Activated CD8-positive, alpha-beta T cell treated with anti-CD3 and anti-CD28 coated beads for 36 hours (primary cell): ENCODE data around the gene TBC1D9. TPM values are rescaled to one million over a fixed set of nuclear protein-coding genes. Genes with fewer than 3 reads are reported as not detected.

ENCODE experiments used
- ATAC-seq: fragments of 200-7000 bp; cut with Tn5 transposase; one replicate; pipeline ENCODE4 v1.10.0; 2021; ENCODE audit warnings: mild to moderate bottlenecking, moderate library complexity
- CTCF ChIA-PET: fragments of 350-600 bp; sonication (Branson Sonifier 250); formaldehyde crosslinking; loops from one replicate; lab custom pipeline; 2021; ENCODE audit warnings: antibody characterized with exemption; lab: Charles Lee
- POLR2A ChIA-PET: fragments of 350-600 bp; sonication (Branson Sonifier 250); formaldehyde crosslinking; loops from one replicate; lab custom pipeline; 2021; ENCODE audit warnings: antibody characterized with exemption; lab: Charles Lee
- DNase-seq: peaks from one replicate; pipeline ENCODE4 v3.0.0-alpha.2; 2020
- H3K27ac Mint-ChIP-seq: one replicate; pipeline ENCODE4 v1.8.0; 2021; ENCODE audit warnings: mild to moderate bottlenecking, mixed read lengths
- H3K27me3 Mint-ChIP-seq: one replicate; pipeline ENCODE4 v1.8.0; 2021; ENCODE audit warnings: mixed read lengths
- H3K36me3 Mint-ChIP-seq: one replicate; pipeline ENCODE4 v1.8.0; 2021; ENCODE audit warnings: low read depth, mixed read lengths
- H3K4me1 Mint-ChIP-seq: one replicate; pipeline ENCODE4 v1.8.0; 2021; ENCODE audit warnings: low read depth, mixed read lengths
- H3K4me3 Mint-ChIP-seq: one replicate; pipeline ENCODE4 v1.8.0; 2021; ENCODE audit warnings: mild to moderate bottlenecking, moderate library complexity, mixed read lengths
- H3K9me3 Mint-ChIP-seq: one replicate; pipeline ENCODE4 v1.8.0; 2021; ENCODE audit warnings: mixed read lengths
- intact Hi-C: fragments of 100-400 bp; cut with micrococcal nuclease; formaldehyde crosslinking; loops from one replicate; pipeline ENCODE4 v1.10.0; 2022
- total RNA-seq, 2 experiments: library from RNA; stranded (reverse); gene quantifications; one replicate each; pipeline ENCODE4 v1.2.3, GENCODE V29; 2021
- TF ChIP-seq, protein P1 (sequence below): fragments of 200-600 bp; IDR thresholded peaks from one replicate; pipeline ENCODE4 v1.8.0; 2022; ENCODE audit warnings: antibody characterized with exemption, mild to moderate bottlenecking

TBC1D9 gene
- total RNA-seq, 2 experiments from 2014 or later, result not detected

DNA sequence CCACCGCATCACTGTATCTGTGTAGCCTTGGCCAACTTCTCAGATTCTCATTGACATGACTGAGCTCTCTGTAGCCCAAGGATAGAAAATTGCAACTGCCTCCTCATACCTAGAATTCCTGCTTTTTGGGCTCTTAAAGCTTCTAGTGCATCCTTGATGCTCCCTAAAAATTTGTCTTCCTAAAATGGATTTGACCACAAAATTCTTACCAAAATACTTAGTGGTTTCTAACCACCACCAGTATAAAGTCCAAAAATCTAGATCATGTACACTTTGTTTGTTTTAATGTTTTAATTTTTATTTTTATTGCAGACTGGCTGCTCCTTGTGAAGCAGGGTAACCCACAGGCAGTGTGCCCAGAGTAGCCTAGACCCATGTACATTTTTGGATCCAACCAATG is 75.5 kb downstream of the TBC1D9 start:
- H3K4me1 Mint-ChIP-seq, result peaks cover 5% of the 10 kb centered on the region
- peaks cover 15% of the 10 kb centered on the region for H3K27me3 Mint-ChIP-seq
- ChIA-PET POLR2A (no interaction called here), CTCF (no interaction called here)
- DNase-seq, result no peak
- no peak overlapping the region for H3K4me3 Mint-ChIP-seq
- H3K9me3 Mint-ChIP-seq, result no peaks in the 10 kb centered on the region
- intact Hi-C loops, result no loop called here
- TF ChIP-seq, protein P1, sequence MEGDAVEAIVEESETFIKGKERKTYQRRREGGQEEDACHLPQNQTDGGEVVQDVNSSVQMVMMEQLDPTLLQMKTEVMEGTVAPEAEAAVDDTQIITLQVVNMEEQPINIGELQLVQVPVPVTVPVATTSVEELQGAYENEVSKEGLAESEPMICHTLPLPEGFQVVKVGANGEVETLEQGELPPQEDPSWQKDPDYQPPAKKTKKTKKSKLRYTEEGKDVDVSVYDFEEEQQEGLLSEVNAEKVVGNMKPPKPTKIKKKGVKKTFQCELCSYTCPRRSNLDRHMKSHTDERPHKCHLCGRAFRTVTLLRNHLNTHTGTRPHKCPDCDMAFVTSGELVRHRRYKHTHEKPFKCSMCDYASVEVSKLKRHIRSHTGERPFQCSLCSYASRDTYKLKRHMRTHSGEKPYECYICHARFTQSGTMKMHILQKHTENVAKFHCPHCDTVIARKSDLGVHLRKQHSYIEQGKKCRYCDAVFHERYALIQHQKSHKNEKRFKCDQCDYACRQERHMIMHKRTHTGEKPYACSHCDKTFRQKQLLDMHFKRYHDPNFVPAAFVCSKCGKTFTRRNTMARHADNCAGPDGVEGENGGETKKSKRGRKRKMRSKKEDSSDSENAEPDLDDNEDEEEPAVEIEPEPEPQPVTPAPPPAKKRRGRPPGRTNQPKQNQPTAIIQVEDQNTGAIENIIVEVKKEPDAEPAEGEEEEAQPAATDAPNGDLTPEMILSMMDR, result no peak
- no peaks in the 10 kb centered on the region for H3K36me3 Mint-ChIP-seq
- no peak overlapping the region for H3K27ac Mint-ChIP-seq
- no peak for ATAC-seq

DNA sequence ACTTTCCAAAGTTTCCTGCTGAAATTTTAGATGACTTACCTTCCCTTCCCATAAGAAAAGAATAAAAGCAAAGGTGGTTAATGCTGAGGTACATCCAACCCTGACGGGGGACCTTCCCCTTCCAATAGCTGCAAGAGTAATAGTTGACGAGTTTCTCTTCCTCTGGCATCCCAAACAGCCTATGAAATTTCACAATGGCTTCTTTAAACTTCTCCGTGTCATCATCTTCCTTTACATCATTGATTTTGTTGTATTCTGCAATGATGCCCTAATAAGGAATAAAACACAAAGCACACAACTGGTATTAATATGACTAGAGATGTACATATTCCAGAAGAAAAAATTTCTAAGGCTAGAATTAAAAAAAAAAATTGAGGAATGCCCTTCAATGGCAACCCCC is 76.6 kb downstream of the TBC1D9 start:
- peaks cover 14% of the 10 kb centered on the region for H3K27me3 Mint-ChIP-seq
- TF ChIP-seq, protein P1, result no peak
- H3K4me3 Mint-ChIP-seq, result no peak overlapping the region
- ATAC-seq (no peak), DNase-seq (no peak)
- H3K36me3 Mint-ChIP-seq, result no peaks in the 10 kb centered on the region
- ChIA-PET POLR2A (no interaction called here), CTCF (no interaction called here)
- intact Hi-C loops, result no loop called here
- H3K27ac Mint-ChIP-seq, result no peak overlapping the region
- no peaks in the 10 kb centered on the region for H3K9me3 Mint-ChIP-seq
- peaks cover 7% of the 10 kb centered on the region for H3K4me1 Mint-ChIP-seq

DNA sequence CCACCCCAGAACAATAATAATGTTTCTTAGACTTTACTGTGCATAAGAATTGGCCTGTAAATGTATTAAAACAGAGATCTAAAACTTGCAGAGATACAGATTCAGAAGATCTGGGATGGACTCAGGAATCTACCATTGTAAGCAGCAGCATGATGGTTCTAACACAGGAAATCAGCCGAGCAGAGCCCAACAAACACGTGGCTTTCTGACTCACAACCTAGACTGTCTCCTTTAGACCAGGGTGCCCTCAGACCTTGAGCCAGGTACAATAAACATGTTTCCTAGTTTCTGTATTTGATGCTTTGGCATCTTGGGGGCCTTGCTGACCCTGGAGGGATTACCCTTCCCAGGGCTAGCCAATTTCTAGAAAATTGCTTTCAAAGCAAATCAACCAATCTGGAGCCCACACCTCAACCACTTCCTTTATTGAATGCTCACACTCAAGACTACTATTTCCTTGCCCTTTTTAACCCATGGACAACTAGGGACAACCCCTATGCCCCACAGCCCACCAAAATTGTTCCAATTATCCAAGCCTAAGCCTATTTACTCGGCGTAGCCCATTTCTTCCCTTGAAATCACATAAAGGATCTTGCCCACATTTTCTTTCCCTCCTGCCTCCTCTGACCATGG is 80.5 kb downstream of the TBC1D9 start:
- ATAC-seq (peak; percentile 47), DNase-seq (peak; percentile 11)
- ChIA-PET POLR2A (interaction anchor here (0.6 kb wide), 1 partner anchor 222 kb away, joined by 3 read pairs; no protein-coding TSS in a partner anchor), CTCF (no interaction called here)
- no peak overlapping the region for H3K27ac Mint-ChIP-seq
- peaks cover 5% of the 10 kb centered on the region for H3K27me3 Mint-ChIP-seq
- TF ChIP-seq, protein P1, result no peak
- H3K9me3 Mint-ChIP-seq, result no peaks in the 10 kb centered on the region
- peaks cover 7% of the 10 kb centered on the region for H3K4me1 Mint-ChIP-seq
- H3K36me3 Mint-ChIP-seq, result no peaks in the 10 kb centered on the region
- no peak overlapping the region for H3K4me3 Mint-ChIP-seq
- intact Hi-C loops, result no loop called here

DNA sequence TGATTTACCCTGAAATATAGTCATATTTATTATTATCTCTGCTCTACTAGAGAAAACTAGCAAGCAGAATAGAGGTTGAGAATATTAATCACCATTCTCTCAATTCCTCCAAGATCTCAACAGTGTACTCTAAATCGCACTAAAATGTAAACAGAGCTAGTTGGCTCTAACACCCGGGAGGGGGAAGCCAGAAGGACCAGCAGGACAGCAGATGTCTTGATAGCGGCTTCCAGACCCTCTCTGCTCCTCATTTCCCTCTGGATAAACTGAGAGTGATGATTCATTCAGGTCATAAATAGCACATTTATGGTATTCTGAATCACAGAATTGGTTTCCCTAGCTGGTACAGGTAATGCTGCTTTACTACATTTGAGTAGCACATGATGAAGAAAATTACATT is 82.5 kb downstream of the TBC1D9 start:
- ATAC-seq, result no peak
- TF ChIP-seq, protein P1, result no peak
- DNase-seq, result no peak
- Mint-ChIP-seq H3K9me3 (no peaks in the 10 kb centered on the region), H3K36me3 (no peaks in the 10 kb centered on the region), H3K27ac (no peak overlapping the region), H3K4me1 (peaks cover 7% of the 10 kb centered on the region), H3K4me3 (no peak overlapping the region), H3K27me3 (no peaks in the 10 kb centered on the region)
- CTCF ChIA-PET, result interaction anchor here (2.0 kb wide), 1 partner anchor 177 kb away, joined by 4 read pairs; no protein-coding TSS in a partner anchor
- intact Hi-C loops, result no loop called here
- POLR2A ChIA-PET, result interaction anchor here (0.8 kb wide), 1 partner anchor 49 kb away, joined by 3 read pairs; no protein-coding TSS in a partner anchor

DNA sequence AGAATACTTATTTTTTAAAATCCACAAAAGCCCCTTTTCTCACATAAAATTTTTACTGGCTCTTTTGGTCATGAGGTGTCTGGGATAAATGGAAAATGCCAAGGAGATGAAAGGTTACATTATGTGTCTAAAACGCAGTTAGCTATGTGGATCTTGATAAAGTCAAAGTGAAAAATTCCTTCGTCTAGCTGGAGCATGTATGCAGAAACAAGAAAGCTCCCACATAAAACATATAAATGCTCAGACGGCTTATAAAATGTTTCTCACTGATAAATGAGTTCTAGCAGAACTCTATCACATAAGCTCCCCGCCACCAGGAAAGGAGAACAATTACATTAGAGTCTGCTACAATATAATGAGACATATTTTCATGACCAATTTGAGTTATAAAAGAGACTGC is 83.8 kb downstream of the TBC1D9 start:
- ChIA-PET CTCF (interaction anchor here (2.0 kb wide), 1 partner anchor 179 kb away, joined by 4 read pairs; no protein-coding TSS in a partner anchor), POLR2A (interaction anchor here (0.6 kb wide), 1 partner anchor 13 kb away, joined by 4 read pairs; no protein-coding TSS in a partner anchor)
- ATAC-seq, result no peak
- Mint-ChIP-seq H3K4me3 (no peak overlapping the region), H3K27me3 (no peaks in the 10 kb centered on the region), H3K27ac (no peak overlapping the region), H3K4me1 (peaks cover 7% of the 10 kb centered on the region), H3K36me3 (no peaks in the 10 kb centered on the region), H3K9me3 (no peaks in the 10 kb centered on the region)
- no peak for DNase-seq
- TF ChIP-seq, protein P1, result no peak
- intact Hi-C loops, result no loop called here
